Measurements from ENCODE around the gene ABAT.

Gene ABAT

GRCh38 chr16:8668113-8668512 is 6.3 kb upstream of the ABAT start:
- Histone ChIP-seq H2BK120ac (ENCODE audit: low read depth, low read length) (no peak overlapping the region), H3K4me2 (ENCODE audit: insufficient read depth, low read length, poor library complexity, severe bottlenecking) (no peak overlapping the region), H2AK5ac (ENCODE audit: low read depth, low read length) (no peak overlapping the region), H3K23ac (ENCODE audit: low read depth, low read length, poor library complexity) (no peak overlapping the region), H4K8ac (ENCODE audit: low read depth, low read length) (no peak overlapping the region), H3K4ac (ENCODE audit: low read length) (no peak overlapping the region), H3K9me3 (replicated peaks in 1 of 2; ENCODE audit: control insufficient read depth in 2 of 2, insufficient read depth in 1 of 2, low read depth in 1 of 2, low read length in 2 of 2) (peaks cover 0 to 1% of the 10 kb centered on the region in 2 donors), H3K27ac (replicated peaks; ENCODE audit: low read length) (no peak overlapping the region), H2BK15ac (ENCODE audit: low read length) (no peak overlapping the region), H2BK12ac (ENCODE audit: low read length) (no peak overlapping the region), H2BK5ac (ENCODE audit: low read length) (no peak overlapping the region), H3K27me3 (ENCODE audit: control insufficient read depth in 3 of 3, insufficient read depth in 3 of 3, low read depth in 1 of 3, low read length in 3 of 3) (no peaks in the 10 kb centered on the region), H2AFZ (ENCODE audit: low read length) (peak overlapping the region; percentile 41), H3K4me1 (ENCODE audit: control insufficient read depth in 2 of 2, insufficient read depth in 1 of 2, low read depth in 1 of 2, low read length in 2 of 2) (peaks cover 0 to 13% of the 10 kb centered on the region in 2 donors), H3K18ac (ENCODE audit: low read length) (no peak overlapping the region), H3K79me1 (ENCODE audit: low read depth, low read length) (no peaks in the 10 kb centered on the region), H3K4me3 (ENCODE audit: low read length in 2 of 2) (no peak overlapping the region), H4K91ac (ENCODE audit: low read depth, low read length, poor library complexity) (no peak overlapping the region), H3K9ac (ENCODE audit: low read depth, low read length, poor library complexity) (no peak overlapping the region), H3K36me3 (replicated peaks in 1 of 2; ENCODE audit: control insufficient read depth in 2 of 2, insufficient read depth in 2 of 2, low read length in 2 of 2) (no peaks in the 10 kb centered on the region), H3K14ac (ENCODE audit: low read length) (no peak overlapping the region)
- no peak for DNase-seq (ENCODE audit: low spot score)
- WGBS, 2 donors (ENCODE audit: extremely low coverage in 2 of 2, insufficient read length in 2 of 2, insufficient replicate concordance in 1 of 2) = no CpG with 5 or more reads among the region's 5 CpGs

GRCh38 chr16:8669481-8669880 is 4.9 kb upstream of the ABAT start:
- DNase-seq (ENCODE audit: low spot score) = no peak
- no peak overlapping the region for H2AK5ac ChIP-seq (ENCODE audit: low read depth, low read length)
- no peak overlapping the region for H3K4me3 ChIP-seq (ENCODE audit: low read length in 2 of 2)
- no peak overlapping the region for H4K8ac ChIP-seq (ENCODE audit: low read depth, low read length)
- no peak overlapping the region for H3K9ac ChIP-seq (ENCODE audit: low read depth, low read length, poor library complexity)
- WGBS, 2 donors (ENCODE audit: extremely low coverage in 2 of 2, insufficient read length in 2 of 2, insufficient replicate concordance in 1 of 2) = no CpG with 5 or more reads among the region's 1 CpG
- H4K91ac ChIP-seq (ENCODE audit: low read depth, low read length, poor library complexity) = no peak overlapping the region
- H2BK12ac ChIP-seq (ENCODE audit: low read length) = no peak overlapping the region
- no peak overlapping the region for H3K4me2 ChIP-seq (ENCODE audit: insufficient read depth, low read length, poor library complexity, severe bottlenecking)
- no peaks in the 10 kb centered on the region for H3K9me3 ChIP-seq (replicated peaks in 1 of 2; ENCODE audit: control insufficient read depth in 2 of 2, insufficient read depth in 1 of 2, low read depth in 1 of 2, low read length in 2 of 2)
- no peak overlapping the region for H2BK15ac ChIP-seq (ENCODE audit: low read length)
- H3K27ac ChIP-seq (replicated peaks; ENCODE audit: low read length) = no peak overlapping the region
- no peak overlapping the region for H2BK120ac ChIP-seq (ENCODE audit: low read depth, low read length)
- no peak overlapping the region for H2BK5ac ChIP-seq (ENCODE audit: low read length)
- H3K4me1 ChIP-seq (ENCODE audit: control insufficient read depth in 2 of 2, insufficient read depth in 1 of 2, low read depth in 1 of 2, low read length in 2 of 2) = peaks cover 1 to 20% of the 10 kb centered on the region in 2 donors
- H3K14ac ChIP-seq (ENCODE audit: low read length) = no peak overlapping the region
- no peak overlapping the region for H3K23ac ChIP-seq (ENCODE audit: low read depth, low read length, poor library complexity)
- H2AFZ ChIP-seq (ENCODE audit: low read length) = no peak overlapping the region
- peaks cover 0 to 4% (median 0%) of the 10 kb centered on the region in 3 experiments for H3K27me3 ChIP-seq (ENCODE audit: control insufficient read depth in 3 of 3, insufficient read depth in 3 of 3, low read depth in 1 of 3, low read length in 3 of 3)
- H3K79me1 ChIP-seq (ENCODE audit: low read depth, low read length) = no peaks in the 10 kb centered on the region
- H3K18ac ChIP-seq (ENCODE audit: low read length) = no peak overlapping the region
- H3K36me3 ChIP-seq (replicated peaks in 1 of 2; ENCODE audit: control insufficient read depth in 2 of 2, insufficient read depth in 2 of 2, low read length in 2 of 2) = no peaks in the 10 kb centered on the region
- H3K4ac ChIP-seq (ENCODE audit: low read length) = no peak overlapping the region

- H2BK12ac ChIP-seq (ENCODE audit: low read length) = no peak overlapping the region
- H2BK5ac ChIP-seq (ENCODE audit: low read length) = no peak overlapping the region
- no peak overlapping the region for H3K9ac ChIP-seq (ENCODE audit: low read depth, low read length, poor library complexity)
- no peaks in the 10 kb centered on the region for H3K36me3 ChIP-seq (replicated peaks in 1 of 2; ENCODE audit: control insufficient read depth in 2 of 2, insufficient read depth in 2 of 2, low read length in 2 of 2)
- no peak overlapping the region for H3K4me3 ChIP-seq (ENCODE audit: low read length in 2 of 2)
- H3K14ac ChIP-seq (ENCODE audit: low read length) = no peak overlapping the region
- no CpG with 5 or more reads among the region's 1 CpG for WGBS, 2 donors (ENCODE audit: extremely low coverage in 2 of 2, insufficient read length in 2 of 2, insufficient replicate concordance in 1 of 2)
- H2BK15ac ChIP-seq (ENCODE audit: low read length) = no peak overlapping the region
- no peak overlapping the region for H2AK5ac ChIP-seq (ENCODE audit: low read depth, low read length)
- no peaks in the 10 kb centered on the region for H3K9me3 ChIP-seq (replicated peaks in 1 of 2; ENCODE audit: control insufficient read depth in 2 of 2, insufficient read depth in 1 of 2, low read depth in 1 of 2, low read length in 2 of 2)
- no peak overlapping the region for H4K91ac ChIP-seq (ENCODE audit: low read depth, low read length, poor library complexity)
- H2BK120ac ChIP-seq (ENCODE audit: low read depth, low read length) = no peak overlapping the region
- H3K4me1 ChIP-seq (ENCODE audit: control insufficient read depth in 2 of 2, insufficient read depth in 1 of 2, low read depth in 1 of 2, low read length in 2 of 2) = peaks cover 1 to 22% of the 10 kb centered on the region in 2 donors
- peaks cover 0 to 10% (median 0%) of the 10 kb centered on the region in 3 experiments for H3K27me3 ChIP-seq (ENCODE audit: control insufficient read depth in 3 of 3, insufficient read depth in 3 of 3, low read depth in 1 of 3, low read length in 3 of 3)
- H4K8ac ChIP-seq (ENCODE audit: low read depth, low read length) = no peak overlapping the region
- H2AFZ ChIP-seq (ENCODE audit: low read length) = peak overlapping the region; percentile 47
- no peak overlapping the region for H3K23ac ChIP-seq (ENCODE audit: low read depth, low read length, poor library complexity)
- H3K4ac ChIP-seq (ENCODE audit: low read length) = no peak overlapping the region
- no peak overlapping the region for H3K18ac ChIP-seq (ENCODE audit: low read length)
- DNase-seq (ENCODE audit: low spot score) = no peak
- no peak overlapping the region for H3K4me2 ChIP-seq (ENCODE audit: insufficient read depth, low read length, poor library complexity, severe bottlenecking)
- H3K79me1 ChIP-seq (ENCODE audit: low read depth, low read length) = no peaks in the 10 kb centered on the region
- no peak overlapping the region for H3K27ac ChIP-seq (replicated peaks; ENCODE audit: low read length)
These were observed 4.3 kb upstream of the ABAT start for GRCh38 chr16:8670014-8670560.

GRCh38 chr16:8673611-8674412 is 605 bp upstream of the ABAT start:
- H2AK5ac ChIP-seq (ENCODE audit: low read depth, low read length) = no peak overlapping the region
- no peak overlapping the region for H3K4ac ChIP-seq (ENCODE audit: low read length)
- H4K8ac ChIP-seq (ENCODE audit: low read depth, low read length) = no peak overlapping the region
- peaks cover 0 to 18% (median 0%) of the 10 kb centered on the region in 3 experiments for H3K27me3 ChIP-seq (ENCODE audit: control insufficient read depth in 3 of 3, insufficient read depth in 3 of 3, low read depth in 1 of 3, low read length in 3 of 3)
- no peak for DNase-seq (ENCODE audit: low spot score)
- H3K4me3 ChIP-seq (ENCODE audit: low read length in 2 of 2) = peak overlapping the region; percentile 83 to 85
- no peak overlapping the region for H3K14ac ChIP-seq (ENCODE audit: low read length)
- no peak overlapping the region for H2BK12ac ChIP-seq (ENCODE audit: low read length)
- no peak overlapping the region for H2BK5ac ChIP-seq (ENCODE audit: low read length)
- peaks cover 1 to 20% of the 10 kb centered on the region in 2 donors for H3K4me1 ChIP-seq (ENCODE audit: control insufficient read depth in 2 of 2, insufficient read depth in 1 of 2, low read depth in 1 of 2, low read length in 2 of 2)
- no peak overlapping the region for H3K23ac ChIP-seq (ENCODE audit: low read depth, low read length, poor library complexity)
- H2BK15ac ChIP-seq (ENCODE audit: low read length) = peak overlapping the region; percentile 61
- peak overlapping the region; percentile 97 for H2AFZ ChIP-seq (ENCODE audit: low read length)
- WGBS, 2 donors (ENCODE audit: extremely low coverage in 2 of 2, insufficient read length in 2 of 2, insufficient replicate concordance in 1 of 2) = no CpG with 5 or more reads among the region's 24 CpGs
- peak overlapping the region; percentile 89 for H3K4me2 ChIP-seq (ENCODE audit: insufficient read depth, low read length, poor library complexity, severe bottlenecking)
- peak overlapping the region; percentile 74 for H3K9ac ChIP-seq (ENCODE audit: low read depth, low read length, poor library complexity)
- no peak overlapping the region for H4K91ac ChIP-seq (ENCODE audit: low read depth, low read length, poor library complexity)
- peak overlapping the region; percentile 88 for H3K18ac ChIP-seq (ENCODE audit: low read length)
- H3K36me3 ChIP-seq (replicated peaks in 1 of 2; ENCODE audit: control insufficient read depth in 2 of 2, insufficient read depth in 2 of 2, low read length in 2 of 2) = no peaks in the 10 kb centered on the region
- peaks cover 0 to under 1% of the 10 kb centered on the region in 2 donors for H3K9me3 ChIP-seq (replicated peaks in 1 of 2; ENCODE audit: control insufficient read depth in 2 of 2, insufficient read depth in 1 of 2, low read depth in 1 of 2, low read length in 2 of 2)
- H3K79me1 ChIP-seq (ENCODE audit: low read depth, low read length) = no peaks in the 10 kb centered on the region
- H2BK120ac ChIP-seq (ENCODE audit: low read depth, low read length) = no peak overlapping the region
- H3K27ac ChIP-seq (replicated peaks; ENCODE audit: low read length) = no peak overlapping the region
